Measurements from ENCODE around the gene AUTS2.

AUTS2 gene

GRCh38 chr7:69624435-69625230 is 26.4 kb downstream of the AUTS2 start:
- no peak for DNase-seq

DNA sequence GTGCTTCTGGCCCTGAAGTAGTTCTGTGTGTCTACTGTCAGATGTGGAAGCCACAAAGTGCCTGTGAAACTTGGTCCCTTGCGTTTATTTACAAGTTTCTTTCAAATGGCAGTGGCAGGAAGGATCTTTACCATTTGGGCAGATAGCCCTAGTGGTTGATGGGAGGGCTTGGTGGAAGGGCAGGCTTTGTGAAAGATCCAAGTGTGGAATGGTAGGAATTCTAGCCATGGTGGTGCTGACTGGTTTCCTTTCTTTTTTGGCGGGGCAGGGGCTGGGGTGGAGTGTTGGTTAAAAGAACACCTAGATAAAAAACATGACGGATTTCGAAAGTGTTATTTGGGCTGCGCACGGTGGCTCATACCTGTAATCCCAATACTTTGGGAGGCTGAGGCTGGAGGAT is 27.0 kb downstream of the AUTS2 start:
- no peak for DNase-seq

- no peak for DNase-seq
Measured at GRCh38 chr7:69625798-69626197, 27.5 kb downstream of the AUTS2 start.

- no peak for DNase-seq
Measured at GRCh38 chr7:69630292-69630691, 32.0 kb downstream of the AUTS2 start.

DNA sequence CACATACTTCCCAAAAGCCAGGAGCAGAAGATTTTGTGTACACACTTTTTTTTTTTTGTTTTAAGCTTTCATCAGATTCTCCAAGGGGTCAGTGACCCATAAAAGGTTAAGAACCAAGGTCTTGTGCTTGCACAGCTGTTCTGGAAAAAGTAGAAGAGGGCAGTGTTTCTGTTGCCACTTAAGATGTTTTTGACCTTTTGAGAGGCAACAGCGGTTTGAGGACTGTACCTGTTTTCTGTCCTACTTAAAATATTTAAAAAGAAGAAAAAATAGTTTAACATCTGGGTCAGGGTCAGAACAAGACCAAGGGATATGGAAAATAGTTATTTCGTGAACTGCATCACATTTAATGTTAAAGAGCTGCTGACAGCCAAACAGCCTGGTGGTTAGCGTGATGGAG is 32.9 kb downstream of the AUTS2 start:
- no peak for DNase-seq

- no peak for DNase-seq
Measured at GRCh38 chr7:69632280-69632679, 34.0 kb downstream of the AUTS2 start.

GRCh38 chr7:69633122-69633831 is 35.0 kb downstream of the AUTS2 start:
- no peak for DNase-seq

- DNase-seq = no peak
Measured at GRCh38 chr7:69635555-69636185, 37.4 kb downstream of the AUTS2 start.

GRCh38 chr7:69638674-69639073 is 40.4 kb downstream of the AUTS2 start:
- DNase-seq = no peak

- no peak for DNase-seq
Measured at GRCh38 chr7:69640216-69640615, 41.9 kb downstream of the AUTS2 start.

- no peak for DNase-seq
Measured at GRCh38 chr7:69640925-69641594, 42.8 kb downstream of the AUTS2 start.

GRCh38 chr7:69643265-69643664 is 45.0 kb downstream of the AUTS2 start:
- no peak for DNase-seq

GRCh38 chr7:69643708-69644445 is 45.6 kb downstream of the AUTS2 start:
- DNase-seq = no peak

DNA sequence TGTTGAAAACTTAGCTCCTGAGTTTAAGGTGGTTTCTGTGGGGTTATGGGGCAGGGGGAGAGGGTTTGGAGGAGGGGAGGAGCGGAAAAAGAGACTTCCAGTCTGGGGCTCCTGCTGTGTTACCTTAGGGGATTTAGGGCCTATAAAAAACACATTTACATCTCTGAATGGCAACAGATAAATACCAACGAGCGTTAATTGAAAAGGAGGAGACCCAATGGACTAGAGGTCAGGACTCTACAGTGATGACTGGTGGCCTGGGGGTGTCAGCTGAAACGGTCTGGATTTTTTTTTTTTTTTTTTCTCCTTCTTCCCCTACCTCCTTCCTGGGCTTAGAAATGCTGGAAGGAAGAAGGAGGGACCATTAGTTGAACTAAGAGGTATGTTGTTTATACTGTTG is 47.4 kb downstream of the AUTS2 start:
- no peak for DNase-seq

GRCh38 chr7:69651101-69651590 is 52.9 kb downstream of the AUTS2 start:
- DNase-seq = no peak

GRCh38 chr7:69652947-69653701 is 54.8 kb downstream of the AUTS2 start:
- no peak for DNase-seq

DNA sequence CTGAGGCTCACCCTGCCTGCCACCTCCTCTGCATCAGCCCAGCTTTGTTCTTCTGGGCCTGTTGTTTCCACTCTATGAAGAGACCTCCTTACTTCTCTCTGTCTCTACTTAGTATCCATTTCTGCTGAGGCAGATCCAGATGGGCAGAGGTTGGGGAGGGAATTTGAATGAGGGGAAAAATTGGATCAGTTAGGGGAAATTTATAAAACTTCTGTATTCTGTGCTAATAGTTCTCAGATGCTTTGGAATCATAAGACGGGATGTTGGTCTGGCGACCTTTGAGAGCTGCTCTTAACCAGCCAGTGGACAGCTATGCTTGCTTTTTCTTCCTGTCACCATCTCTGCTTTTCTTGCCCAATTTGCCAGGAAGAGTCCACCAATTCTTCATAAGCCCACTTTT is 55.5 kb downstream of the AUTS2 start:
- DNase-seq = no peak

DNA sequence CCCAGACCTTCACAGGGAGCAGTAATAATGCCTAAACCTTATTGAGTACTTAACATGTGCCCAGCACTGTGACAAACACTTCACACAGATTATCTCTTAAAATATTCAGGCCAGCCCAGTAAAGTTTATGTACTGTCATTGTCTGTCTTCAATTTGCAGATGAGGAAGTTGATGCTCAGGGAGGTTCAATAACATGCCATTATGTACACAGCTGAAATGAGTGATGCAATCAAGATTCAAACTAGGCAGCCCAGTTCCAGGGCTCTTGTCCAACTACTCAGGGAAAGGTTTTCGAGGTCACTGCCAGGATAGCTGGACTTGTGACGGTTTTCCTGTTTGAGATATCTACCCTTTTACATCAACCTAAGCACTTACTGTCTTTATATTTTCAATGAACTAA is 56.1 kb downstream of the AUTS2 start:
- DNase-seq = no peak

DNA sequence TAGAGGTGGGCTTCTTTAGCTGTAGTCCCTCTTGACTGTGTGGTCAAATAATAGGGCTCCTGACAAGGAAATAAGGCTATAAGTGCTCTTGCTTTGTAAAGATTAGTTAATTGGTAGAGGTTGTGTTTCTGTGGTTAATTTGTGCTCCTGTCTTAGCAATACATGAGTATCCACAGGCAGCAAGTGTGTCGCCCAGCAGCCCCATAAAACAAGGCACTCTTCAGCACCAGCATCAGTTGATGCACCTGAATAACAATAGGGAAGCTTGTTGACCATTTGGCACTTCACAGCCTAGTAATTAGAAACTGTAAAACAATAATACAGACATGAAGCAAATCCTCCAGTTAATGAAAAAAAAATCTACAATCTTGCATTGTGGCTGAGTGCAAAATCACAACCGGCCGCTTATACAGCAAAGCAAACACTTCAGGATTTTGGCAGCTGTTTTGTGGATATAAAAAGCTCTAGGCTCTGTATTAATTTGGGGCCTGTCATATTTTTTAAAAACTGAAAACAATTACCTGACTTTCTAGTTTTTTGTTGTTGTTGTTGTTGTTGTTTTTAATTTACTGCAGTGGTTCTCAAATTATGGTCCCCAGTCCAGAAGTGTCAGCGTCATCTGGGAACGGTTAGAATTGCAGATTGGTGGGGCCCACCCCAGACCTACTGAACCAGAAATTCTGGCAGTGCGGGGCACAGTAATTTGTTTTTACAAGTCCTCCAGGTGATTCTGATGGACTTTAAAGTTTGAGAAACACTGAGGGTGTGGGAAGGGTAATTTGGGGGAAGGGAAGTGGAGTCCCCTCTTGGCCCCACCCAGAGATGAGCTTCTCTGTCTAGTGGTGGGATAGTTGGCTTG is 56.8 kb downstream of the AUTS2 start:
- no peak for DNase-seq

- no peak for DNase-seq
Measured at GRCh38 chr7:69656077-69656476, 57.8 kb downstream of the AUTS2 start.

DNA sequence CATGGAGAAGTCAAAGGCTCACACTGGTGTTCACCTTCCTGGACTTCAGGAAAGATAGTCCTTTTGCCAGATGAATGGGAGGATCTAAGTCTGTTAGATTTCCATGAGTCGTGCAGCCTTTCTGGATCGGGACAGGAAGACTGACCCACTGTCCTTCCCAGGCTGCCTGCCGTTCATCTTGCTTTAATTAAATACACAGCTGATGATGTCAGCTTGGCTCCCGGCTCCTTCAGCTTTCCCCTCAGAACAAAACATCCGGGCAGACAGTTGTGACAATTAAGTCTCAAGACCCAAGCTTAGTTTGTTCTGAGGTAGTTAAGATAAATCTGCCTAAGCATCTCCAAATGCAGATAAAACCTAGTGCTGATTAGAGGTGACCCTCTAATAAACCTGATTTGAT is 58.6 kb downstream of the AUTS2 start:
- DNase-seq = no peak

Measured in effector CD4-positive, alpha-beta T cell (primary cell).